Endothelial cell of umbilical vein (primary cell): ENCODE results near the gene MIPEP. TPM values are rescaled to one million over a fixed set of nuclear protein-coding genes. Genes with fewer than 3 reads are reported as not detected.
A peak's percentile ranks its signal among the peaks of the same experiment; 100 is the strongest.

ENCODE experiments used
- Bru-seq: library from RNA; stranded (reverse); fragments of 400-500 nt; gene quantifications from one replicate; lab custom pipeline; 2021; lab: Mats Ljungman, UMichigan
- BruChase-seq, 2 experiments: library from RNA; stranded (reverse); fragments of 400-500 nt; gene quantifications; one replicate each; lab custom pipeline; 2021; lab: Mats Ljungman, UMichigan
- BruUV-seq: library from RNA; stranded (reverse); fragments of 400-500 nt; replicated peaks from 2 replicates; lab custom pipeline; 2021; lab: Mats Ljungman, UMichigan
- CTCF ChIA-PET: fragments of 300-600, 350-600 bp; sonication (Branson Sonifier 250); formaldehyde crosslinking; loops from one replicate; lab custom pipeline; 2021; ENCODE audit warnings: antibody characterized with exemption, inconsistent platforms; lab: Charles Lee
- POLR2A ChIA-PET: fragments of 300-600, 350-600 bp; sonication (Branson Sonifier 250); formaldehyde crosslinking; loops from one replicate; lab custom pipeline; 2021; ENCODE audit warnings: antibody characterized with exemption, inconsistent platforms; lab: Charles Lee
- DNase-seq: peaks from one replicate; pipeline ENCODE4 v3.0.0-alpha.2; 2011; ENCODE audit warnings: low read depth, low spot score
- FAIRE-seq: peaks from 2 replicates; lab custom pipeline; 2011; peaks lifted over from hg19 to GRCh38; lab: Jason Lieb, UNC
- H2AFZ ChIP-seq: 2 replicates; pipeline ENCODE4 v1.6.0; 2012; ENCODE audit warnings: low read depth, low read length, control low read depth, inconsistent platforms
- H3K27ac ChIP-seq: 2 replicates; pipeline ENCODE4 v1.5.1; 2011; ENCODE audit warnings: low read depth, mild to moderate bottlenecking, control low read depth, low read length, moderate library complexity; ENCODE audit not compliant: insufficient read depth
- H3K27me3 ChIP-seq, 2 experiments: 2 replicates each; pipeline versions ENCODE4 v1.6.0 to v1.6.1; 2011; ENCODE audit warnings: low read length in 2 of 2, mixed read lengths in 1 of 2; ENCODE audit not compliant: control insufficient read depth in 2 of 2, insufficient read depth in 2 of 2
- H3K36me3 ChIP-seq, 2 experiments: 2 replicates in 1 of 2; 3 replicates in 1 of 2; pipeline ENCODE4 v1.5.1; 2011; ENCODE audit warnings: low read length in 2 of 2, mild to moderate bottlenecking in 1 of 2, moderate library complexity in 1 of 2; ENCODE audit not compliant: control insufficient read depth in 2 of 2, insufficient read depth in 2 of 2; ENCODE audit errors: extremely low read depth in 1 of 2
- H3K4me1 ChIP-seq: 3 replicates; pipeline ENCODE4 v1.5.1; 2011; ENCODE audit warnings: mild to moderate bottlenecking, low read length; ENCODE audit not compliant: control insufficient read depth, insufficient read depth; ENCODE audit errors: extremely low read depth
- H3K4me2 ChIP-seq: 2 replicates; pipeline ENCODE4 v1.6.1; 2011; ENCODE audit warnings: low read length, control low read depth, mixed read lengths; ENCODE audit not compliant: insufficient read depth
- H3K4me3 ChIP-seq, 3 experiments: fragments of 200-600 bp in 1 of 3; sonication (generic), shearing (Covaris generic) in 1 of 3; replicated peaks in 1 of 3; 2 replicates each; pipeline ENCODE4 v1.5.1; 2011 to 2016; ENCODE audit warnings: control low read depth in 3 of 3, low read length in 3 of 3, mild to moderate bottlenecking in 2 of 3, inconsistent platforms in 1 of 3, low read depth in 1 of 3, moderate library complexity in 1 of 3; ENCODE audit not compliant: insufficient read depth in 1 of 3
- H3K79me2 ChIP-seq: 2 replicates; pipeline ENCODE4 v1.6.0; 2012; ENCODE audit warnings: low read length, inconsistent platforms; ENCODE audit not compliant: control insufficient read depth, insufficient read depth
- H3K9ac ChIP-seq: replicated peaks from 2 replicates; pipeline ENCODE3; 2011; ENCODE audit warnings: low read length, control low read depth; ENCODE audit not compliant: insufficient read depth; ENCODE audit errors: extremely low read depth
- H3K9me1 ChIP-seq: replicated peaks from 3 replicates; pipeline ENCODE4 v1.6.0; 2011; ENCODE audit warnings: mild to moderate bottlenecking, low read length; ENCODE audit not compliant: control insufficient read depth, insufficient read depth; ENCODE audit errors: extremely low read depth
- H3K9me3 ChIP-seq: replicated peaks from 2 replicates; pipeline ENCODE4 v1.5.1; 2012; ENCODE audit warnings: low read length, inconsistent platforms; ENCODE audit not compliant: control insufficient read depth, insufficient read depth
- H4K20me1 ChIP-seq: replicated peaks from 2 replicates; pipeline ENCODE3; 2011; ENCODE audit warnings: mild to moderate bottlenecking, low read length; ENCODE audit not compliant: control insufficient read depth, insufficient read depth; ENCODE audit errors: extremely low read depth
- CTCF ChIP-seq, 2 donors: IDR thresholded peaks; 1 replicate in 1 of 2; 2 replicates in 1 of 2; pipeline ENCODE4 v1.5.1; 2011; ENCODE audit warnings: low read length in 2 of 2, mild to moderate bottlenecking in 2 of 2, moderate library complexity in 2 of 2, control low read depth in 1 of 2, inconsistent platforms in 1 of 2, low read depth in 1 of 2; ENCODE audit not compliant: insufficient read depth in 1 of 2; ENCODE audit errors: extremely low read depth in 1 of 2
- FOS ChIP-seq: IDR thresholded peaks from 2 replicates; pipeline ENCODE4 v1.6.1; 2011; ENCODE audit warnings: mild to moderate bottlenecking, low read length, moderate library complexity, borderline replicate concordance; ENCODE audit not compliant: insufficient read depth
- MAX ChIP-seq: IDR thresholded peaks from 2 replicates; pipeline ENCODE4 v1.6.1; 2011; ENCODE audit not compliant: insufficient read depth, insufficient read length
- MYC ChIP-seq: IDR thresholded peaks from one replicate; pipeline ENCODE4 v1.6.1; 2011; ENCODE audit warnings: mild to moderate bottlenecking, low read depth, low read length
- POLR2AphosphoS5 ChIP-seq: IDR thresholded peaks from 2 replicates; pipeline ENCODE4 v1.6.1; 2012; ENCODE audit warnings: low read depth, mild to moderate bottlenecking, control low read depth, low read length, moderate library complexity; ENCODE audit not compliant: insufficient read depth
- dilution Hi-C: fragments of 300-500 bp; cut with MboI; formaldehyde crosslinking; loops from one replicate; pipeline ENCODE4 v1.15.0; 2019; ENCODE audit warnings: low sequenced_read_pairs; ENCODE audit not compliant: extremely low pct_ligation_motif_present
- intact Hi-C: fragments of 100-400 bp; cut with micrococcal nuclease; formaldehyde crosslinking; loops from one replicate; pipeline ENCODE4 v1.10.0; 2022
- long read RNA-seq: library from polyadenylated mRNA; stranded (forward); transcript quantifications from one replicate; pipeline ENCODE4 v2.0.0, GENCODE V29; 2021
- polyA minus RNA-seq, 3 experiments: library from RNA; depleted of rRNA, polyadenylated mRNA; stranded (reverse); fragments of >200 nt; gene quantifications; 1 replicate in 1 of 3; 2 replicates in 2 of 3; pipeline ENCODE4 v1.2.3, GENCODE V29; 2011
- polyA plus RNA-seq, 4 experiments: library from polyadenylated mRNA; depleted of rRNA in 3 of 4; stranded (reverse) in 3 of 4; unstranded in 1 of 4; fragments of >200 nt; gene quantifications; 2 replicates each; pipeline versions ENCODE4 v1.2.1 to v1.2.3, GENCODE V29; 2011 to 2012; ENCODE audit warnings: missing spikeins in 1 of 4
- total RNA-seq: library from RNA; stranded (reverse); gene quantifications from 2 replicates; pipeline ENCODE4 v1.2.3, GENCODE V29; 2021

The MIPEP gene
- total RNA-seq (16.2 and 19.2 TPM in 2 replicates), polyA plus RNA-seq (9.9 and 12.4 TPM in 2 replicates), polyA minus RNA-seq (11.5 and 25.0 TPM in 2 replicates), Bru-seq, nascent RNA (percentile 61 among the genes with signal in this experiment), BruChase-seq, experiment 1, labeled RNA remaining after a 6-hour chase (percentile 46 among the genes with signal in this experiment), BruChase-seq, experiment 2, labeled RNA remaining after a 2-hour chase (percentile 50 among the genes with signal in this experiment)
- polyA plus RNA-seq (2011; cell fraction: cytosol; rRNA removed) = 10.1 and 15.6 TPM in 2 replicates
- 15.1 and 18.4 TPM in 2 replicates for polyA plus RNA-seq (2011; cell fraction: nucleus; rRNA removed)
- polyA plus RNA-seq (2012) = 25.0 and 32.5 TPM in 2 replicates
- 7.8 TPM for polyA minus RNA-seq (2011; cell fraction: cytosol; rRNA and poly(A)+ RNA removed)
- 9.9 and 10.3 TPM in 2 replicates for polyA minus RNA-seq (2011; cell fraction: nucleus; rRNA and poly(A)+ RNA removed)
- long read RNA-seq, transcript MIPEP-201 (19 exons, 2,400 nt) = major isoform, 44 of 56 reads
- long read RNA-seq, partial matches to known transcripts = 1 of 56 reads
- long read RNA-seq, other reads (novel, unspliced or antisense) = 11 of 56 reads

DNA sequence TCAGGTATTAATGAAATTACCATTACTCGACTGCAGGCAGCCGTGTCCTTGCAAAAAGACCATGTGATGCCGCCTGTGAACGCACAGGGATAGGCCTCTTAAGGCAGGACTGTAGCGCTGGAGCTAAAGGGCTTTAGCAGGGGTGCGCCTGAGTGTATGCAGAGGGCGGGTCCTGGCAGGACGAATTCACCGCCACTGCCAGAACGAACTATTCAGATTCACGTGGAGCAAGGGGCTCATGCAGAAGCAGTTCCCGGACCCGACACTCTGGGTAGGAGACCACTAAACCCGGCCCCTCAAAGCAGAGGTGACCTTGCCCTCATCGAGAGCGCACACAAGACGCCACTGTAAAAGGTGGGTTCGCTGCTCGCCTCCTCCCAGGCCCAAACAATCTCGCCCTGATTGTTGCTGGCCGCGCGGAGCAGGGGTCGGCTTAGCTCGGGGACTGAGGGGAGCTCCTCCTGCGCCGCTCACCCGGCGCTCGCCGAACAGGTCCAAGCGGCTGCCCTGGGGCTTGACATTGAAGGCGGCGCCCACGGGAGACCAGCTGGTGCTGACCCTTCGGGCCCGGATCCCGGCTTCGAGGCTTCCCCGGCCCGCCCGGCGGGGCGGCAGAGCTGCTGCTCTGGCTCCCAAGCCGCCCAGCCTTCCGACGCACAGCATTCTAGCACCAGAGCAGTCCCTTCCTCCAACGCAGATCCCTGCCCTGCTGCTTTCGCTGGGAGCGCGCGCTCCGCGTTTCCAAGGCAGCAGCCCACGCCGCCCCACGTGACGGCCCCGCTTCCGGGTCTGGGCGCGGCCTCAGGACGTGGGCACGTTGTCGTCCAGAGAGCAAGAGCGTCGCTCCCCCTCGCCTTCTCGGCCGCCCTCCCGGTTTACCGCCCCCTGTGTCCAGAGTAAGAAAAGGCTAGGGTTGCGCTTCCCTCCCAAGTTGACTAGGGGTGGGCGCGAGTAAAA, at the start of gene MIPEP:
TSS of gene MIPEP (minus strand) at position 743 of the 957 bp plus-strand sequence. CDS start at position 663, 80 bp downstream.
- H3K4me3 ChIP-seq = peak within 1 kb of the TSS; percentile 61 to 69 (median 61)
- no peaks in the 10 kb centered on the region for H3K27me3 ChIP-seq
- no peaks in the 10 kb centered on the region for H3K9me1 ChIP-seq
- intact Hi-C loops (loop anchor here (1.0 to 5.0 kb wide), 4 partner anchors 312 to 567 kb away; no protein-coding TSS in a partner anchor), dilution Hi-C loops (no loop called here)
- H4K20me1 ChIP-seq = no peaks in the 10 kb centered on the region
- FAIRE-seq (peak; percentile 80), DNase-seq (peak; percentile 97)
- ChIA-PET POLR2A (no interaction called here), CTCF (interaction anchor here (0.7 to 2.6 kb wide), 13 partner anchors 10 to 420 kb away, joined by 3 to 16 read pairs (median 5); no protein-coding TSS in a partner anchor)
- H3K9ac ChIP-seq = peak within 1 kb of the TSS; percentile 65
- H3K4me1 ChIP-seq = peaks cover 10% of the 10 kb centered on the region
- H3K27ac ChIP-seq = peak within 1 kb of the TSS; percentile 50
- peaks cover 8% of the 10 kb centered on the region for H3K79me2 ChIP-seq
- H3K4me2 ChIP-seq = peak within 1 kb of the TSS; percentile 84
- TF ChIP-seq MAX = peak; percentile 98
- peak; percentile 40 for TF ChIP-seq MYC
- TF ChIP-seq CTCF (IDR thresholded peaks at IDR 0.05; ENCODE audit: extremely low read depth in 1 of 2, insufficient read depth in 1 of 2, low read depth in 1 of 2, low read length in 2 of 2) = peak; percentile 78 to 84
- no peak for TF ChIP-seq FOS
- peak; percentile 44 for TF ChIP-seq POLR2AphosphoS5
- H3K36me3 ChIP-seq = no peaks in the 10 kb centered on the region
- H2AFZ ChIP-seq = peak within 1 kb of the TSS; percentile 97
- H3K9me3 ChIP-seq = no peaks in the 10 kb centered on the region
- TSS peak; percentile 62 for BruUV-seq
